Measurements from ENCODE around the gene CSH1. TPM values are rescaled to one million over a fixed set of nuclear protein-coding genes. Genes with fewer than 3 reads are reported as not detected.
"Not testable (repeated sequence)": the region's sequence is repeated elsewhere in the genome, so short reads cannot be mapped to it uniquely, and the experiment has no call there.

The CSH1 gene
- total RNA-seq, 1 donor from 2014 or later = not detected

DNA sequence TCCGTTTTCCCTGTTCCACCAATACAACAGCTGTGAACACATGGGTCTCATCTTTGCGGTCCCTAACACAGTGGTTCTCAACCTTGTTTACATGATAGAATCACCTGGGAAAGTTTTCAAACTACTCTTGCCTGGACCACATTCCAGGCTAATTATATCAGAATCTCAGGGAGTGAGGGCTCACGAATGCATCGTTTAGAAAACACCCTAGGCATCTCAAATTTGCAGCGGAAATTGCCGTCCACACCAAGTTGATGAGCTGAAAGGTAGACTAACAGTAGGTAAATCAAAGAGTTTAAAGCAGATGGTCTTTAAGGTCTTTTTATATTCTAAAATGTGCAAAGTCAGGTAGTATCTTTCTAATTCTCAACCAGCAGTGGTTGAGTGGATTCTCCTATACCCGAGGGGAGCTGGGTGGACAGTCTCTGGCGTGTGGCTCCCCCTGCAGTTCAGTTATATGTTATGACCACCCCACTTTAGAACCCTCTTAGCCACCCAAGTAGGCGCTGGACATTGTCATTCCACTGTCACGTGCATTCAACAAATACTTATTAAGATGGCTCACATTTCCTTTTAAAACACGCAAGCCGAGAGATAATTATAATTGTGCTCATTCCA, 10.9 kb upstream of the CSH1 start:
- not testable (repeated sequence) for H3K4me3 ChIP-seq (ENCODE audit: low read length in 3 of 3); H3K9ac ChIP-seq (ENCODE audit: low read depth in 1 of 3, low read length in 3 of 3); H3K36me3 ChIP-seq (ENCODE audit: control insufficient read depth in 3 of 3, insufficient read depth in 3 of 3, low read length in 3 of 3); H3K4me1 ChIP-seq (ENCODE audit: control insufficient read depth in 3 of 3, insufficient read depth in 3 of 3, low read length in 3 of 3); H3K9me3 ChIP-seq (ENCODE audit: control insufficient read depth in 3 of 3, low read length in 3 of 3); H3K27ac ChIP-seq (ENCODE audit: low read depth, low read length)
- peaks cover 0 to 12% (median 0%) of the 10 kb centered on the region in 3 donors for H3K27me3 ChIP-seq (ENCODE audit: control insufficient read depth in 3 of 3, insufficient read depth in 3 of 3, low read length in 3 of 3)

DNA sequence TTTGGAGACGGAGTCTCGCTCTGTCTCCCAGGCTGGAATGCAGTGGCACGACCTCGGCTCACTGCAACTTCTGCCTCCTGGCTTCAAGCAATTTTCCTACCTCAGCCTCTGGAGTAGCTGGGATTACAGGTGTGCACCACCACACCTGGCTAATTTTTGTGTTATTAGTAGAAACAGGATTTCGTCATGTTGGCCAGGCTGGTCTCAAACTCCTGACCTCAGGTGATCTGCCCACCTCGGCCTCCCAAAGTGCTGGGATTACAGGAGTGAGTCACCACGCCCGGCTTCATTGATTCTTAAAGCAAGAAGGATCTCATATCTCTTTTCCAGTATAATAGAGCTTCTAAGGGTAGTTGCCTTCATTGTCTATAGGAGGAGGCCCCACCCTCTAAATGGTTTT, 8.4 kb upstream of the CSH1 start:
- H3K4me3 ChIP-seq (ENCODE audit: low read length in 3 of 3); H3K4me1 ChIP-seq (ENCODE audit: control insufficient read depth in 3 of 3, insufficient read depth in 3 of 3, low read length in 3 of 3); H3K9ac ChIP-seq (ENCODE audit: low read depth in 1 of 3, low read length in 3 of 3); H3K27ac ChIP-seq (ENCODE audit: low read depth, low read length); H3K36me3 ChIP-seq (ENCODE audit: control insufficient read depth in 3 of 3, insufficient read depth in 3 of 3, low read length in 3 of 3); H3K9me3 ChIP-seq (ENCODE audit: control insufficient read depth in 3 of 3, low read length in 3 of 3); H3K27me3 ChIP-seq (ENCODE audit: control insufficient read depth in 3 of 3, insufficient read depth in 3 of 3, low read length in 3 of 3): not testable (repeated sequence)

DNA sequence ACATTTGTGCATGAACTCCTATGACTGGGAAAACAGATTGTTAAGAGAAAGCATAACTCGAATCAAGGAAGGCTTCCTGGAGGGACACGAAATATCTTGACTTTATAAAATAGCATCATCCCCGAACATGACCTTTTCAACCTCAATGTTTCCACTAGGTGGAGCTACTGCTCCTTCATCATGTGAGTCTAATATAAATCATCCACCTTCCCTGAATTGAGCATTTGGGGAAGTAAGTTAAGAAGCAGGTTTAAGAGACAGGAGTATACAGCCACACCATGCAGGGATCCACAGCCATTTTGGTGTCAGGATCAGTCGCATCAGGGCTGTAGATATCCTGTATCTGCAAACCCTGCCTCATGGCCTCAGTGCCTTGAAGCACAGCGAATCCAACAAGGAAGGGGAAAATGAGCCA, 7.4 kb upstream of the CSH1 start:
- H3K9ac ChIP-seq (ENCODE audit: low read depth in 1 of 3, low read length in 3 of 3); H3K9me3 ChIP-seq (ENCODE audit: control insufficient read depth in 3 of 3, low read length in 3 of 3); H3K4me3 ChIP-seq (ENCODE audit: low read length in 3 of 3); H3K36me3 ChIP-seq (ENCODE audit: control insufficient read depth in 3 of 3, insufficient read depth in 3 of 3, low read length in 3 of 3); H3K27ac ChIP-seq (ENCODE audit: low read depth, low read length); H3K4me1 ChIP-seq (ENCODE audit: control insufficient read depth in 3 of 3, insufficient read depth in 3 of 3, low read length in 3 of 3); H3K27me3 ChIP-seq (ENCODE audit: control insufficient read depth in 3 of 3, insufficient read depth in 3 of 3, low read length in 3 of 3): not testable (repeated sequence)

DNA sequence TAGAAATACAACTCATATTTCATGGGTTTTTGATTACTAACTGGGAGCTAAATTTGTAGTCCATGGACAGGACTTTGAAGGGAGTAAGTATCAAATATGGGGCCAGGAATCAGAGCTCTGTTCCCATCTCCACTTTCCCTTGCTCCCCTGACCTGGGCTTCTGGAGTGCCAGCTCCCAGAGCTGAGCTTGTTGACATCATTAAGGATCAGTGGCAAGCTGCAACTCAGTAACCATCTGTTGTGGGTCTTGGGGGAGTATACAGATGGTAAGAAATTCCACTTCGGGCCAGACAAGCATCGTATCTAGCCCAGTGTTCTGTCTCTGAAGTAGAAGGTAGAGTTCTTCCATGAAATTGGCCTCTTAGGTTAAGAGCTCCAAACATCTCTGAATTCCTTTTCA, 5.6 kb upstream of the CSH1 start:
- H3K27me3 ChIP-seq (ENCODE audit: control insufficient read depth in 3 of 3, insufficient read depth in 3 of 3, low read length in 3 of 3); H3K9ac ChIP-seq (ENCODE audit: low read depth in 1 of 3, low read length in 3 of 3); H3K36me3 ChIP-seq (ENCODE audit: control insufficient read depth in 3 of 3, insufficient read depth in 3 of 3, low read length in 3 of 3); H3K9me3 ChIP-seq (ENCODE audit: control insufficient read depth in 3 of 3, low read length in 3 of 3); H3K4me1 ChIP-seq (ENCODE audit: control insufficient read depth in 3 of 3, insufficient read depth in 3 of 3, low read length in 3 of 3); H3K27ac ChIP-seq (ENCODE audit: low read depth, low read length); H3K4me3 ChIP-seq (ENCODE audit: low read length in 3 of 3): not testable (repeated sequence)

- not testable (repeated sequence) for H3K9me3 ChIP-seq (ENCODE audit: control insufficient read depth in 3 of 3, low read length in 3 of 3); H3K27ac ChIP-seq (ENCODE audit: low read depth, low read length); H3K27me3 ChIP-seq (ENCODE audit: control insufficient read depth in 3 of 3, insufficient read depth in 3 of 3, low read length in 3 of 3); H3K36me3 ChIP-seq (ENCODE audit: control insufficient read depth in 3 of 3, insufficient read depth in 3 of 3, low read length in 3 of 3); H3K9ac ChIP-seq (ENCODE audit: low read depth in 1 of 3, low read length in 3 of 3); H3K4me1 ChIP-seq (ENCODE audit: control insufficient read depth in 3 of 3, insufficient read depth in 3 of 3, low read length in 3 of 3); H3K4me3 ChIP-seq (ENCODE audit: low read length in 3 of 3)
Observed at GRCh38 chr17:63898899-63899798, 2.8 kb upstream of the CSH1 start.

DNA sequence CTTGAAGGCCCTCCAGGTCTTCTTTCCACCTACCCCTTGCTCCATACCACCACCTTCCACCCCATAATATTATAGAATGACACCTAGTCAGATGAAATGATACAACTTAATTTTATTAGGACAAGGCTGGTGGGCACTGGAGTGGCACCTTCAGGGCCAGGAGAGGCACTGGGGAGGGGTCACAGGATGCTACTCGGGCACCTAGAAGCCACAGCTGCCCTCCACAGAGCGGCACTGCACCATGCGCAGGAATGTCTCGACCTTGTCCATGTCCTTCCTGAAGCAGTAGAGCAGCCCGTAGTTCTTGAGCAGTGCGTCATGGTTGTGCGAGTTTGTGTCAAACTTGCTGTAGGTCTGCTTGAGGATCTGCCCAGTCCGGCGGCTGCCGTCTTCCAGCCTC, 1.6 kb downstream of the CSH1 start:
- not testable (repeated sequence) for H3K9me3 ChIP-seq (ENCODE audit: control insufficient read depth in 3 of 3, low read length in 3 of 3); H3K36me3 ChIP-seq (ENCODE audit: control insufficient read depth in 3 of 3, insufficient read depth in 3 of 3, low read length in 3 of 3); H3K9ac ChIP-seq (ENCODE audit: low read depth in 1 of 3, low read length in 3 of 3); H3K4me1 ChIP-seq (ENCODE audit: control insufficient read depth in 3 of 3, insufficient read depth in 3 of 3, low read length in 3 of 3); H3K27me3 ChIP-seq (ENCODE audit: control insufficient read depth in 3 of 3, insufficient read depth in 3 of 3, low read length in 3 of 3); H3K4me3 ChIP-seq (ENCODE audit: low read length in 3 of 3); H3K27ac ChIP-seq (ENCODE audit: low read depth, low read length)

- not testable (repeated sequence) for H3K36me3 ChIP-seq (ENCODE audit: control insufficient read depth in 3 of 3, insufficient read depth in 3 of 3, low read length in 3 of 3); H3K9ac ChIP-seq (ENCODE audit: low read depth in 1 of 3, low read length in 3 of 3); H3K27me3 ChIP-seq (ENCODE audit: control insufficient read depth in 3 of 3, insufficient read depth in 3 of 3, low read length in 3 of 3); H3K9me3 ChIP-seq (ENCODE audit: control insufficient read depth in 3 of 3, low read length in 3 of 3); H3K27ac ChIP-seq (ENCODE audit: low read depth, low read length); H3K4me3 ChIP-seq (ENCODE audit: low read length in 3 of 3); H3K4me1 ChIP-seq (ENCODE audit: control insufficient read depth in 3 of 3, insufficient read depth in 3 of 3, low read length in 3 of 3)
Observed at GRCh38 chr17:63894021-63894420, 2.4 kb downstream of the CSH1 start.

DNA sequence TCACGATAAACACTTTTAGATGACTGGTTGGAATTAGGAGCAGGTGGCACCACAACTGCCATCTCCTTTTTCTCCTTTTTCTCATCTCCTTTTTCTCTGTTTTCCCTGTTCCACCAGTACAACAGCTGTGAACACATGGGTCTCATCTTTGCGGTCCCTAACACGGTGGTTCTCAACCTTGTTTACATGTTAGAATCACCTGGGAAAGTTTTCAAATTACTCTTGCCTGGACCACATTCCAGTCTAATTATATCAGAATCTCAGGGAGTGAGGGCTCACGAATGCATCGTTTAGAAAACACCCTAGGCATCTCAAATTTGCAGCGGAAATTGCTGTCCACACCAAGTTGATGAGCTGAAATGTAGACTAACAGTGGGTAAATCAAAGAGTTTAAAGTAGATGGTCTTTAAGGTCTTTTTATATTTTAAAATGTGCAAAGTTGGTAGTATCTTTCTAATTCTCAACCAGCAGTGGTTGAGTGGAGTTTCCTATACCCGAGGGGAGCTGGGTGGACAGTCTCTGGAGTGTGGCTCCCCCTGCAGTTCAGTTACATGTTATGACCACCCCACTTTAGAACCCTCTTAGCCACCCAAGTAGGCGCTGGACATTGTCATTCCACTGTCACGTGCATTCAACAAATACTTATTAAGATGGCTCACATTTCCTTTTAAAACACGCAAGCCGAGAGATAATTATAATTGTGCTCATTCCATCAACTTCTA, 3.9 kb downstream of the CSH1 start:
- H3K4me1 ChIP-seq (ENCODE audit: control insufficient read depth in 3 of 3, insufficient read depth in 3 of 3, low read length in 3 of 3); H3K36me3 ChIP-seq (ENCODE audit: control insufficient read depth in 3 of 3, insufficient read depth in 3 of 3, low read length in 3 of 3); H3K27me3 ChIP-seq (ENCODE audit: control insufficient read depth in 3 of 3, insufficient read depth in 3 of 3, low read length in 3 of 3); H3K4me3 ChIP-seq (ENCODE audit: low read length in 3 of 3); H3K27ac ChIP-seq (ENCODE audit: low read depth, low read length); H3K9me3 ChIP-seq (ENCODE audit: control insufficient read depth in 3 of 3, low read length in 3 of 3); H3K9ac ChIP-seq (ENCODE audit: low read depth in 1 of 3, low read length in 3 of 3): not testable (repeated sequence)

DNA sequence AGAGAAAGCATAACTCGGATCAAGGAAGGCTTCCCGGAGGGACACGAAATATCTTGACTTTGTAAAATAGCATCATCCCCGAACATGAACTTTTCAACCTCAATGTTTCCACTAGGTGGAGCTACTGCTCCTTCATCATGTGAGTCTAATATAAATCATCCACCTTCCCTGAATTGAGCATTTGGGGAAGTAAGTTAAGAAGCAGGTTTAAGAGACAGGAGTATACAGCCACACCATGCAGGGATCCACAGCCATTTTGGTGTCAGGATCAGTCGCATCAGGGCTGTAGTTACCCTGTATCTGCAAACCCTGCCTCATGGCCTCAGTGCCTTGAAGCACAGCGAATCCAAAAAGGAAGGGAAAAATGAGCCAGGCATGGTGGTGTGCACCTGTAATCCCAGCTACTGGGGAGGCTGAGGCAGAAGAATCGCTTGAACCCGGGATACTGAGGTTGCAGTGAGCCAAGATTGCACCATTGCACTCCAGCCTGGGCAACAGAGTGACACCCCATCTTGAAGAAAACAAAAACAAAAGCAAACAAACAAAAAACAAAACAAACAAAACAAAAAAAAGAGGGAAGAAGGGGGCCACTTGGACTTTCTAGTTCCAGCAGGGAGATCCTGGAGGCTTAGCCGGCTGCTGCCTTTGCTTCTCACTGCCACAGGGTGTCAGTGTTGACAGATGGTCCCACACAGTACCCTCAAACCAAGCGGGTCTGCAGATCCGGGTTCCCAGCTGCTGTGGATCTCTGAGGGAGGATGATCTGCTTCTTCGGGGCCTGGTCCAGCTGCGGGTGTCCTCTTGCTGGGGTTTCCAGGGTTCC, 7.1 kb downstream of the CSH1 start:
- not testable (repeated sequence) for H3K27ac ChIP-seq (ENCODE audit: low read depth, low read length); H3K4me1 ChIP-seq (ENCODE audit: control insufficient read depth in 3 of 3, insufficient read depth in 3 of 3, low read length in 3 of 3); H3K27me3 ChIP-seq (ENCODE audit: control insufficient read depth in 3 of 3, insufficient read depth in 3 of 3, low read length in 3 of 3); H3K36me3 ChIP-seq (ENCODE audit: control insufficient read depth in 3 of 3, insufficient read depth in 3 of 3, low read length in 3 of 3); H3K4me3 ChIP-seq (ENCODE audit: low read length in 3 of 3); H3K9ac ChIP-seq (ENCODE audit: low read depth in 1 of 3, low read length in 3 of 3); H3K9me3 ChIP-seq (ENCODE audit: control insufficient read depth in 3 of 3, low read length in 3 of 3)
